Stimulated activated CD4-positive, alpha-beta T cell treated with anti-CD3 and anti-CD28 coated beads, Interleukin-12 subunit alpha, Interleukin-12 subunit beta, amount 100 ng/mL, for 48 hours (primary cell): Measurements from ENCODE around the gene CDH16.
"Not testable (repeated sequence)": the region's sequence is repeated elsewhere in the genome, so short reads cannot be mapped to it uniquely, and the experiment has no call there.

Source experiments
- DNase-seq, 3 donors: peaks; one replicate each; pipeline ENCODE4 v3.0.0-alpha.2; 2020; ENCODE audit warnings: low read depth in 2 of 3, low spot score in 1 of 3

The CDH16 gene

DNA sequence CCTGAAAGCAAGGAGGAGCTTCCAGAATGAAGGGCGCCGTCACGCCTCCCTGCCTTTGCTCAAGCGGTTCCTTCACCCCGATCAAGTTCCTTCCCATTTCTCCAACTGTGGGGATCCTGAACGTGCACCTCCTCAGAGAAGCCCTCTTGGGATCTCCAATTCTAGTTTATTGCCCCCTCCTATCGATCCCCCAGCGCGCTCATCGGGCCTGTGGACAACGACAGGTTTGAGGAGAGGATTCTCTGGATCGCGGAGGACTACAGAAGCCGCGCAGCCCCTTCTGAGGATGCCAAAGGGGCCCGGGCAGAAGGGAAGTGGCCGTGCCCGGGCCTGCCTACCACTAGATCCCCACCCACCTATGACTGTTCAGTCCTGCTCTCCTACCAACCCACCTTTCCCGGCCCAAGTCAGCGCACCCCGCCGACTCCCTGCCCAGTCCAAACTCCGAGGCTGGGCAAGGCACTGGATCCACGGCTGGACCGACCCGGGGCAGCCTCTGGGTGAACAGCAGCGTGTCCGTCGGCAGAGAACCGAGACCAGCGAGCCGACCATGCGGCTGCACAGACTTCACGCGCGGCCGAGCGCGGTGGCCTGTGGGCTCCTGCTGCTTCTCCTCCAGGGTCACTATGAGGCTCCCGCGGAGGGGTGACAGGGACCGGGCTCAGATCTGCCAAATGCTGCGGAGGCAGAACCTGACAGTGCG is 29.6 kb upstream of the CDH16 start:
- no peak for DNase-seq

GRCh38 chr16:66947302-66948065 is 28.8 kb upstream of the CDH16 start:
- DNase-seq, result peak; percentile 72 to 90 (median 77)

- DNase-seq, result no peak
Measured at GRCh38 chr16:66946974-66947301, 28.3 kb upstream of the CDH16 start.

DNA sequence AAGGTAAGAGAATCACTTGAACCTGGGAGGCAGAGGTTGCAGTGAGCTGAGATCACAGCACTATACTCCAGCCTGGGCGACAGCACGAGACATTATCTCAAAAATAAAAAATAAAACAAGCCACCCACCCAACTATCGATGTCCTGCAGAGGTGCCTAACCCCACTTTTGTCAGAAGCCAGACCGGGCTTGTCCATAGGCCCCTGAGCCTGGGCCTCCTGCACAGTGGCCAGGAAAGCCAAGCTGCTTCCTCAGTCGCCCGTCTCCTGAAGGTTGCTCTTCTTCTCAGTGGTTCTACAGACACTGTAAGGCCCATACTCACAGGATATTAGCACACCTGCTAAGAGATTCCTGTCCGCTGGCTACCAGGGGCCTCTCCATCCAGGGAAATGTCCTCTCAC is 27.9 kb upstream of the CDH16 start:
- no peak for DNase-seq

DNA sequence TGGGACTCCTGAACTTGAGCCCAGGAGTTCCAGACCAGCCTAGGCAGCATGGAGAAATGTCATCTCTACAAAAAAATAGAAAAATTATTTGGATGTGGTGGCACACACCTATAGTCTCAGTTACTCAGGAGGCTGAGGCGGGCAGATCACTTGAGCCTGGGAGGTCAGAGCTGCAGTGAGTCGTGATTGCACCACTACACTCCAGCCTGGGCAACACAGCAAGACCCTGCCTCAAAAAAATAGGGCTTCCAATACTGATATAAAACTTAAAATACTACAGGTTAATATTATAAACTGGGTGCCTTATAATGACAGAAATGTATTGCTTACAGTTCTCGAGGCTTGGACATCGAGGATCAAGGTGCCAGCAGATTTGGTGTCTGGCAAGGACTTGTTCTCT is 27.3 kb upstream of the CDH16 start:
- DNase-seq, result no peak

- not testable (repeated sequence) for DNase-seq
Measured at GRCh38 chr16:66944971-66945370, 26.3 kb upstream of the CDH16 start.

DNA sequence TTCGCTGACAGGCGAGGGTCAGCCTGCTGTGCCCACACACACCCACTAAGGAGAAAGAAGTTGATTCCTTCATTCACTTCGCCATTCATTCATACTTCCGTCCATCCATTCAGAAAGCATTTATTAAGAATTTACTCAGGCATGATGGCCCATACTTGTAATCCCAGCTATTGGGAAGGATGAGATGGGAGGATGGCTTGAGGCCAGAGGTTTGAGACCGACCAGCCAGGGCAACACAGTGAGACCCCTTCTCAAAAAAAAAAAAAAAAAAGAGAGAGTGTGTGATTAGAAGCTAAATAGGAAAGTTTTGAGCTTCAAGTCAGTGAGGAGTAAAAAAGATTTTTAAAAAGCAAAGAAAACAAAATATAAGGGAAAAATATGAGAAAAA is 25.4 kb upstream of the CDH16 start:
- DNase-seq, result no peak

DNA sequence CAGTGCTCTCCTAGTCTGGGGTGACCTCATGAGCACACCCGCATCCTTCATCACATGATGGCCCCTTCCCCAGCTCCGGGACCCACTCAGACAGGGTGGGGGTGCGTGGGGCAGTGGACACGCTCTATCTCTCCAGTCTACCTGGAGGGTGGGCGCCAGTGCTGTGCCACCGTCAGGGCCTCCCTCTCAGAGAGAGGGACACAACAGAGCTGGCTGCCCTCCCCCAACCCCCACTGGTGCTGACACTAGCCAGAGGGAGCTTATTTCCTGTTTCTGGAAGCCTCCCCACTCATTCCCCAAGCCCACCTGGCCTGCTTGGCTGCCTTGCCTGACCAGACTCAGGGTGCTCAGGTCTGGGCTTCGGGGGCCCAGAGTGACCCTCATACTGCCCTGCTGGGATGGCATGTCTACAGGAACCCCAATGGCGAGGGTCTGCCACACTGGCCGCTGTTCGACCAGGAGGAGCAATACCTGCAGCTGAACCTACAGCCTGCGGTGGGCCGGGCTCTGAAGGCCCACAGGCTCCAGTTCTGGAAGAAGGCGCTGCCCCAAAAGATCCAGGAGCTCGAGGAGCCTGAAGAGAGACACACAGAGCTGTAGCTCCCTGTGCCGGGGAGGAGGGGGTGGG is 24.9 kb upstream of the CDH16 start:
- no peak for DNase-seq

DNA sequence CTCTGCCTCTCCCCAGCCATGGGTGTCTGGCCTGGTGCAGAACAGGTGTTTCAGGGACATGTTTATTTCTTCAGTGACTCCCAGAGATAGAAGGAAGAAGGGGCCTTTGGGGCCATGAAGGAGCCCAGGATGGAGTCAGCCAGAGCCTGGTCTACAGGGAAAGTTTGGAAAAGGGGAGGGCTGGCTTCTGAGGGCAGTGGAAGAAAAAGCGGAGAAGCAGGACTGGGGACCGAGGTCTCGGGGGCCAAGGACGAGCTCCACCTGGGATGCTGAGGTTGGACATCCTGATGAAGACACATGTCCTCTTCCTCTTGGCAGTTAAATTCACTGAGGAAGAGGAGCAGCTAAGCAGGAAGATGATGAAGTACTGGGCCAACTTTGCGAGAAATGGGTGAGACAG is 24.3 kb upstream of the CDH16 start:
- DNase-seq, result no peak

DNA sequence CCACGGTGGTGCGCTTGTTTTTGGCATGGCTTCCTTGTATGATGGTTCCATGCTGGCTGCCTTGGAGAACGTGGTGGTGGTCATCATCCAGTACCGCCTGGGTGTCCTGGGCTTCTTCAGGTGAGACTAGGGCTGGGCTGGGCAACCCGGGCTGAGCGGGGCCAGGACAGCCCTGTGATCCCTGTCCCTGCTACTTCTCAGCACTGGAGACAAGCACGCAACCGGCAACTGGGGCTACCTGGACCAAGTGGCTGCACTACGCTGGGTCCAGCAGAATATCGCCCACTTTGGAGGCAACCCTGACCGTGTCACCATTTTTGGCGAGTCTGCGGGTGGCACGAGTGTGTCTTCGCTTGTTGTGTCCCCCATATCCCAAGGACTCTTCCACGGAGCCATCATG is 21.6 kb upstream of the CDH16 start:
- no peak for DNase-seq

DNA sequence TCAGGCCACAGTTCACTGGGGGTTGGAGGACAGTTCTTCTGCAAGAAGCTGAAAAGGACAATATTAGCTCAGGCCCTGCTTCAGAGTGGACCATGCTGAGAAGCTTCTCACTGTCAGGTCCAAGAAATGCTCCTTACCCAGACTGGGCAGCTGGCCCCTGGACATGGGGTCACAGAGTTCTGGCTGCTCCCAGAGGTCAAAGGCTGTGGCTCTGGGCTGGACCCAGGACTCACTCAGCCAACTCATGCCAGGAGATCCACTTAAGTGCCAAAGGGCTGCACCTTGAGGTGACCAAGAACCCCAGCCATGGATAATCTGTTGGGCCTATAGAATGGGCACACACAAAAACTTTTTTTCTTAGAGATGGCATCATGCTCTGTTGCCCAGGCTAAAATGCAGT is 20.7 kb upstream of the CDH16 start:
- no peak for DNase-seq

- no peak for DNase-seq
Measured at GRCh38 chr16:66937725-66938337, 19.1 kb upstream of the CDH16 start.

DNA sequence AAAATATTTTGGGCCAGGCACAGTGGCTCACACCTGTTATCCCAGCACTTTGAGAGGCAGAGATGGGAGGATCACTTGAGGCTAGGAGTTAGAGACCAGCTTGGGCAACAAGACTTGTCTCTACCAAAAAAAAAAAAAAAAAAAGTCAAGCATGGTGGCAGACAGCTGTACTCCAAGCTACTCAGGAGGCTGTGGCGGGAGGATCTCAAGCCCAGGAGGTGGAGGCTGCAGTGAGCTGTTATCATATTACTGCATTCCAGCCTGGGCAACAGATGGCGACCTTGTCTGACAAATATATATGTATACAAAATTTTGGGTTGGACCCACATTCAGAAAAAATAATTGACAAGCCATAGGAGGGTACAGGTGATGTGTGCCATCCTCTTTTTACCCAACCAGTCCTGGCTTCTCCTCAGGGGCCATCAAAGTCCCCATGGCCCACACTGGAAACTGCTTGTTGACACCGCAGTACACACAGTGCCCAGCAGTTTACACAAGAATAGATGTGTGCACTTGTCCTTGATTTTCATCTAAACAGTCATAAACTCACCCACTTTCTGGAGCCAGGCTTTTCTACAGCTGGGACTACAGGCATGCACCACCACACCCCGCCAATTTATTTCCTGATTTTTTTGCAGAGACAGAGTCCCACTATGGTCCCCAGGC is 18.3 kb upstream of the CDH16 start:
- no peak for DNase-seq

GRCh38 chr16:66936462-66936861 is 17.8 kb upstream of the CDH16 start:
- no peak for DNase-seq

DNA sequence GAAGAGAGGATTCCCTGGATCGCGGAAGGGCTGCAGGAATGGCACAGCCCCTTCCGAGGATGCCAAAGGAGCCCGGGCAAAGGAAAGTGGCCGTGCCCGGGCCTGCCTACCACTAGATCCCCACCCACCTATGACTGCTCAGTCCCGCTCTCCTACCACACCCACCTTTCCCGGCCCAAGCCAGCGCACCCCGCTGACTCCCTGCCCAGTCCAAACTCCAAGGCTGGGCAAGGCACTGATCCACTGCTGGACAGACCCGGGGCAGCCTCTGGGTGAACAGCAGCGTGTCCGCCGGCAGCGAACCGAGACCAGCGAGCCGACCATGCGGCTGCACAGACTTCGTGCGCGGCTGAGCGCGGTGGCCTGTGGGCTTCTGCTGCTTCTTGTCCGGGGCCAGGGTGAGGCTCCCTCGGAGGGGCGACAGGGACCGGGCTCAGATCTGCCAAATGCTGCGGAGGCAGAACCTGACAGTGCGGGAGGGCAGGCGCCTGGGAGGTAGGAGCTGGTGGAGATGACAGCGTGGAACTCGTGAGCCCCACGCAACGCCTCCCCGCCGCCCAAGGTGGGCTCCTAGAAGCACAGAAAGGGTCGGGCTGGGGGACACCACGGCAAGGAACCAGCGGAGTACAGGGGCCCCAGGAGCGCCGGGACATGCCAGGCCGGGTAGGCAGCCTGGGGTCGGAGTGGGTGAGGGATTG is 16.8 kb upstream of the CDH16 start, which contains the start of gene CES2:
CES2 (plus strand) TSS at position 203 of the 698 bp plus-strand sequence; CDS start at position 323, 120 bp downstream.
- DNase-seq, result no peak

DNA sequence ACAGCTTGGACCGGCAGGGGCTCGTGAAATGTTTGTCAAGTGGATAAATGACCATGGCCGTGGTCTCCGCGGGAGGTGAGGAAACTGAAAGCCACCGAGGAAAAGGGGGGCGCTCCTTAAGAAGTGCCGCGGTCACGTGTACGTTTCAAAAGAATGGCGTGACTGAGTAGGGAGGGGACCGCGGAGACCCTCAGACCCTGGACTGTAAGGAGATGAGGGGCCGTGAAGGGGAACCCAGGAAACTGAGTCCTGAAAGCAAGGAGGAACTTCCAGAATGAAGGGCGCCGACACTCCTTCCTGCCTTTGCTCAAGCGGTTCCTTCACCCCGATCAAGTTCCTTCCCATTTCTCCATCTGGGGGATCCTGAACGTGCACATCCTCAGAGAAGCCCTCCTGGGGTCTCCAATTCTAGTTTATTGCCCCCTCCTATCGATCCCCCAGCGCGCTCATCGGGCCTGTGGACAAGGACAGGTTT is 16.2 kb upstream of the CDH16 start:
- not testable (repeated sequence) for DNase-seq

GRCh38 chr16:66934138-66934838 is 15.6 kb upstream of the CDH16 start, which contains the start of gene CIAO2B:
CIAO2B (minus strand) TSS chr16:66934402; CDS start chr16:66934364, 38 bp downstream.
- DNase-seq, result peak; percentile 75 to 87 (median 83)

- DNase-seq, result peak; percentile 22 to 38 (median 35)
Measured at GRCh38 chr16:66933776-66934137, 15.1 kb upstream of the CDH16 start.

DNA sequence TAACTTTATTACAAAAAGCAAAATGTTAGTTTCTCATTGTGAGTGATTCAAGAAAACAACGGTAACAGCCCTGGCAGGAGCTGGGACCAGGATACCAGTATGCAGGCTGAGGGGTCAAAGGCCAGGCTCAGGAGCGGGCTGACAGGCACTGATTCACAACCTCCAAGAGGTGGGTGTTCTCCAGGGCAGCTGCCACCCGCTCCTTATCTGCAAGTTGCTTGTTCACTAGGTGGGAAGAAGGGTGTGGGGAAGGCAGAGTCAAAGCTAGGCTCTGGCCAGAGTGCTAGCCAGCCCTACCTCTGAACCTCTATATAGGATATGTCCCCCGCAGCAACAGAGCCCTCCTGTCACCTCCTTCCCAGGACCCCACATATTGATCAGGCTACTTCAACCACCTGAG is 13.4 kb upstream of the CDH16 start:
- DNase-seq, result no peak

- DNase-seq, result no peak
Measured at GRCh38 chr16:66931665-66932064, 13.0 kb upstream of the CDH16 start.
